BJ (cell line): ENCODE data around the gene CSTF1. TPM values are rescaled to one million over a fixed set of nuclear protein-coding genes. Genes with fewer than 3 reads are reported as not detected.

Source experiments
- CTCF ChIA-PET: fragments of 350-600 bp; formaldehyde crosslinking; extraction: SDS; loops from one replicate; lab custom pipeline; 2021; ENCODE audit warnings: antibody characterized with exemption, inconsistent platforms; lab: Yijun Ruan, JAX
- POLR2A ChIA-PET: fragments of 300-600 bp; sonication (Branson Sonifier 250); formaldehyde crosslinking; extraction: SDS; loops from one replicate; lab custom pipeline; 2021; ENCODE audit warnings: antibody characterized with exemption; lab: Charles Lee
- DNase-seq: peaks from one replicate; pipeline ENCODE4 v3.0.0-alpha.2; 2011; ENCODE audit warnings: low read depth
- H3K27me3 ChIP-seq: 2 replicates; pipeline ENCODE4 v1.6.0; 2011; ENCODE audit warnings: low read length; ENCODE audit not compliant: control insufficient read depth, insufficient read depth
- H3K36me3 ChIP-seq: 2 replicates; pipeline ENCODE4 v1.5.1; 2011; ENCODE audit warnings: low read length; ENCODE audit not compliant: control insufficient read depth, insufficient read depth
- H3K4me3 ChIP-seq: 2 replicates; pipeline ENCODE4 v1.5.1; 2011; ENCODE audit warnings: low read depth, mild to moderate bottlenecking, control low read depth, low read length
- CTCF ChIP-seq: IDR thresholded peaks from 2 replicates; pipeline ENCODE4 v1.5.1; 2011; ENCODE audit warnings: low read depth, mild to moderate bottlenecking, control low read depth, inconsistent platforms, low read length, moderate library complexity; ENCODE audit not compliant: insufficient read depth
- polyA plus RNA-seq: library from polyadenylated mRNA; depleted of rRNA; stranded (reverse); fragments of >200 nt; gene quantifications from 2 replicates; pipeline ENCODE4 v1.2.3, GENCODE V29; 2011

The CSTF1 gene
- polyA plus RNA-seq, 1 experiment: 59.5 TPM

- no peak for DNase-seq
- Histone ChIP-seq H3K4me3 (no peak overlapping the region), H3K27me3 (no peaks in the 10 kb centered on the region), H3K36me3 (no peaks in the 10 kb centered on the region)
- TF ChIP-seq CTCF: no peak
- ChIA-PET CTCF (interaction anchor here (1.4 kb wide), 1 partner anchor 36 kb away, joined by 3 read pairs; no protein-coding TSS in a partner anchor), POLR2A (no interaction called here)
These were observed 34.5 kb downstream of the CSTF1 start for GRCh38 chr20:56426926-56427325.

- POLR2A ChIA-PET: no interaction called here
- no peak overlapping the region for H3K4me3 ChIP-seq
- no peak for DNase-seq
- TF ChIP-seq CTCF: no peak
- no peaks in the 10 kb centered on the region for H3K36me3 ChIP-seq
- CTCF ChIA-PET: interaction anchor here (1.4 kb wide), 1 partner anchor 35 kb away, joined by 3 read pairs; no protein-coding TSS in a partner anchor
- H3K27me3 ChIP-seq: no peaks in the 10 kb centered on the region
These were observed 35.4 kb downstream of the CSTF1 start for GRCh38 chr20:56427797-56428196.

GRCh38 chr20:56428410-56428809 lies 36.0 kb downstream of the CSTF1 start:
- ChIA-PET POLR2A (no interaction called here), CTCF (no interaction called here)
- TF ChIP-seq CTCF: no peak
- H3K27me3 ChIP-seq: no peaks in the 10 kb centered on the region
- DNase-seq: no peak
- no peak overlapping the region for H3K4me3 ChIP-seq
- no peaks in the 10 kb centered on the region for H3K36me3 ChIP-seq

- ChIA-PET CTCF (no interaction called here), POLR2A (no interaction called here)
- no peak for TF ChIP-seq CTCF
- Histone ChIP-seq H3K27me3 (no peaks in the 10 kb centered on the region), H3K36me3 (no peaks in the 10 kb centered on the region), H3K4me3 (no peak overlapping the region)
- no peak for DNase-seq
These were observed 36.4 kb downstream of the CSTF1 start for GRCh38 chr20:56428881-56429280.

- no peak for TF ChIP-seq CTCF
- Histone ChIP-seq H3K4me3 (no peak overlapping the region), H3K27me3 (no peaks in the 10 kb centered on the region), H3K36me3 (no peaks in the 10 kb centered on the region)
- no peak for DNase-seq
- ChIA-PET POLR2A (interaction anchor here (1.0 kb wide), 1 partner anchor 10 kb away, joined by 4 read pairs; no protein-coding TSS in a partner anchor), CTCF (no interaction called here)
These were observed 37.1 kb downstream of the CSTF1 start for GRCh38 chr20:56429502-56429901.
